Measurements from ENCODE around the gene GABBR2.

- TF ChIP-seq, protein P1, sequence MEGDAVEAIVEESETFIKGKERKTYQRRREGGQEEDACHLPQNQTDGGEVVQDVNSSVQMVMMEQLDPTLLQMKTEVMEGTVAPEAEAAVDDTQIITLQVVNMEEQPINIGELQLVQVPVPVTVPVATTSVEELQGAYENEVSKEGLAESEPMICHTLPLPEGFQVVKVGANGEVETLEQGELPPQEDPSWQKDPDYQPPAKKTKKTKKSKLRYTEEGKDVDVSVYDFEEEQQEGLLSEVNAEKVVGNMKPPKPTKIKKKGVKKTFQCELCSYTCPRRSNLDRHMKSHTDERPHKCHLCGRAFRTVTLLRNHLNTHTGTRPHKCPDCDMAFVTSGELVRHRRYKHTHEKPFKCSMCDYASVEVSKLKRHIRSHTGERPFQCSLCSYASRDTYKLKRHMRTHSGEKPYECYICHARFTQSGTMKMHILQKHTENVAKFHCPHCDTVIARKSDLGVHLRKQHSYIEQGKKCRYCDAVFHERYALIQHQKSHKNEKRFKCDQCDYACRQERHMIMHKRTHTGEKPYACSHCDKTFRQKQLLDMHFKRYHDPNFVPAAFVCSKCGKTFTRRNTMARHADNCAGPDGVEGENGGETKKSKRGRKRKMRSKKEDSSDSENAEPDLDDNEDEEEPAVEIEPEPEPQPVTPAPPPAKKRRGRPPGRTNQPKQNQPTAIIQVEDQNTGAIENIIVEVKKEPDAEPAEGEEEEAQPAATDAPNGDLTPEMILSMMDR (IDR thresholded peaks at IDR 0.05) = no peak
- TF ChIP-seq POLR2A (IDR thresholded peaks at IDR 0.05) = no peak
These were observed 419.9 kb downstream of the GABBR2 start for GRCh38 chr9:98288881-98289280.
